GM21360 (cell line): ENCODE results near the gene PMAIP1.
"Not testable (repeated sequence)": the region's sequence is repeated elsewhere in the genome, so short reads cannot be mapped to it uniquely, and the experiment has no call there.

ENCODE experiments used
- ATAC-seq: cut with Tn5 transposase; IDR thresholded peaks from one replicate; pipeline ENCODE4 v1.9.1; 2021; ENCODE audit warnings: mild to moderate bottlenecking, moderate library complexity; ENCODE audit not compliant: unreplicated experiment

PMAIP1 gene

DNA sequence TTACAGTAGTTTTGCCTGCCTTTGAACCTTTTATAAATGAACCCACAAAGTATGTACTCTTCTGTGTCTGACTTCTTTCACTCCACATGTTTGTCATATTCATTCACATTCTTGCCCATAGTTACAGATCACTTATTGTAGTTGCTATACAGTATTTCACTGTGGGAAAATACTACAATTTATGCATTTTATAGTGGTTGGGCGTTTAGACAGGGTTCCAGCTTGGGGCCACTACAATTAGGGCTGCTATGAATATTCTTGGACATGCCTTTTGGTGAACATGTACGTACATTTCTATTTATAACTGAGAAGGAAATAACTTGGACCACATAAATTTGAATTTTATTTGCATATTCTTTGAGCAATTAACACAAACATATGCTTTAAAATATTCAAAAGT lies 15.4 kb upstream of the PMAIP1 start:
- ATAC-seq, result no peak

GRCh38 chr18:59885579-59886163 lies 14.1 kb upstream of the PMAIP1 start:
- peak; percentile 80 for ATAC-seq

DNA sequence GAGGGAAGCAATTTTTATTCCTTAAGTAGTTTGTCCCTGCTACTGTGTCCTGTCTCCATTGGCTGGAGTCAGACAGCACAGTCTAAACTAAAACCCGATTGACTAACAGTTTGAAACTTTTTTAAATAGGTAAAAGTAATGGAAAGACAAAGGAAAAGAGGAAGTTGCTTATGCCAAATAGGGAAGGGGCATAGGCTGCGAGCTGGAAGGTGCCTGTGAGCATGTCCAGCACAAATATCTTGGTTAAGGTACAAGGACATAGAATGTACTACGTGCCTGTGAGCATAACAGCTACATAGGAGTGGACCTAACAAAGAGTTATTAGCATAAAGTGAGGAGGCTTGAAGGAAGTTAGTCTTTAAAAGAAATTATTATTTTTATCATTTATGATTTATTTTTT lies 13.4 kb upstream of the PMAIP1 start:
- ATAC-seq, result not testable (repeated sequence)

- no peak for ATAC-seq
Observed at GRCh38 chr18:59892123-59892522, 7.7 kb upstream of the PMAIP1 start.

- ATAC-seq, result no peak
Observed at GRCh38 chr18:59893971-59894370, 5.8 kb upstream of the PMAIP1 start.

GRCh38 chr18:59897321-59897954 lies 2.4 kb upstream of the PMAIP1 start:
- no peak for ATAC-seq

DNA sequence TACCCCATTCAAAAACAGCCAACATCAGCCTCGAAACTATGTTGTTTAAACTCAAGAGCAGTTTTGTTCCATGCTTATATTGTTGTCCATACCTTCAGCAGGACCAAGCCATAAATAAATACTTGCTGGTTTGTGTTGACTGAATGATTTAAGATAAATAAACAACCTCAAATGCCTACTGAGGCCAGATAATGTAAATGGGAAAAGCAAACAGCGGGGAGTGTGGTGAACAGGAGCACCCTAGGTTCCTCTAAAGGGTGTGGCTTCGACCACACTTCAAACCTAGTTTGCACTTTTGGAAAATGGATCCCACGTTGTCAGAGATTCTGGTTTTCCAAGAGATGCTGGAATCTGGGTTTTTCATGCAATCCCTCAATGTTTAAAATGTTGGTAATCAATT lies 1.7 kb upstream of the PMAIP1 start:
- ATAC-seq, result no peak

DNA sequence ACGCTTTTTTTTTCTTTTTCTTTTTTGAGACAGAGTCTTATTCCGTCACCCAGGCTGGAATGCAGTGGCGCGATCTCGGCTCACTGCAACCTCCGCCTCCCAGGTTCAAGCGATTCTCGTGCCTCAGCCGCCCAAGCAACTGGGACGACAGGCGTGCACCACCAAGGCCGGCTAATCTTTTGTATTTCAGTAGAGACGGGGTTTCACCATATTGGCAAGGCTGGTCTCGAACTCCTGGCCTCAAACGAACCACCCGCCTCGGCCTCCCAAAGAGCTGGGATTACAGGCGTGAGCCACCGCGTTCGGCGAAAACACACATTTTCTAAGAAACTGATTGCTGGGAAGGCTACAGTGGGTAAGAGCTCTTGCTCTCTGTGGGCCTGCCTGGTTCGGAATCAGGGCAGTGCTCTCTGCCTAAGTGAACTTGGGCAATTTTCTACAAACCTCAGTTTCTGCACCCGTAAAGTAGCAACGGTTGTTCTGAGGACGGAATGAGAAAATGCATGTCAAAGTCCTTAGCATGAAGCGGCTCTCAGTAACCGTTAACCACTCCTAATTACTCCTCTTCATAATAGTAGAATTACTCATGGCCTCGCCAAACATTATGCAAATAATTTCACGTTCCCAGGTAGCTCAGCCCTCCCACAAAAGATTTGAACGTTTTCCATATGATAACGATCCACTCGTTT lies 1.0 kb upstream of the PMAIP1 start:
- no peak for ATAC-seq

- peak; percentile 25 for ATAC-seq
Observed at GRCh38 chr18:59900222-59901128, 679 bp downstream of the PMAIP1 start.

DNA sequence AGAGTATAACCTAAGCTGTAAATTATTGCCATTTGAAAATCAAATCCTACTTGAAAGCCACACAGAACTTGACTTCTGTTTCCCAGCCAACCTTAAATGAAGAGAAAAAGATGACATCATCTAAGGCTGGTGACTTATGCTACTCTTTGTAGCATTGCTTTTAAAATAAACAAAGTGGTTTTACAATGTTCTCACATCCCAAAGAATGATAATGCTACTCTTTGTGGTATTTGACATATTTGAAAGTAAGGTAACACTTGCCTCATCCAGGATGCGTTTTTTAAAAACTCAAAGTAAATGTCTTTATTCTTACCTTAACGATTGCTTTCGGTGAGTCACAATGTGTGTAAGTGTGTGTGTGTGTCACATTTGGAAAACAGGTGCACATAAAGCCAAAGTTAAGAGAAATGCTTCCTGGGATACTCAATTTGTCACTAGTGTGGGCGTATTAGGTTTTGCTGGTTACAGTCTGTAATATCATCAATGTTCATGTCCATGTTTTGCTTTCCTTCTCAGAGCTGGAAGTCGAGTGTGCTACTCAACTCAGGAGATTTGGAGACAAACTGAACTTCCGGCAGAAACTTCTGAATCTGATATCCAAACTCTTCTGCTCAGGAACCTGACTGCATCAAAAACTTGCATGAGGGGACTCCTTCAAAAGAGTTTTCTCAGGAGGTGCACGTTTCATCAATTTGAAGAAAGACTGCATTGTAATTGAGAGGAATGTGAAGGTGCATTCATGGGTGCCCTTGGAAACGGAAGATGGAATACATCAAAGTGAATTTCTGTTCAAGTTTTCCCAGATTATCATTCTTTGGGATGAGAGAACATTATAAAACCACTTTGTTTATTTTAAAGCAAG lies 2.6 kb downstream of the PMAIP1 start:
- no peak for ATAC-seq

GRCh38 chr18:59902993-59903610 lies 3.3 kb downstream of the PMAIP1 start:
- ATAC-seq, result no peak

DNA sequence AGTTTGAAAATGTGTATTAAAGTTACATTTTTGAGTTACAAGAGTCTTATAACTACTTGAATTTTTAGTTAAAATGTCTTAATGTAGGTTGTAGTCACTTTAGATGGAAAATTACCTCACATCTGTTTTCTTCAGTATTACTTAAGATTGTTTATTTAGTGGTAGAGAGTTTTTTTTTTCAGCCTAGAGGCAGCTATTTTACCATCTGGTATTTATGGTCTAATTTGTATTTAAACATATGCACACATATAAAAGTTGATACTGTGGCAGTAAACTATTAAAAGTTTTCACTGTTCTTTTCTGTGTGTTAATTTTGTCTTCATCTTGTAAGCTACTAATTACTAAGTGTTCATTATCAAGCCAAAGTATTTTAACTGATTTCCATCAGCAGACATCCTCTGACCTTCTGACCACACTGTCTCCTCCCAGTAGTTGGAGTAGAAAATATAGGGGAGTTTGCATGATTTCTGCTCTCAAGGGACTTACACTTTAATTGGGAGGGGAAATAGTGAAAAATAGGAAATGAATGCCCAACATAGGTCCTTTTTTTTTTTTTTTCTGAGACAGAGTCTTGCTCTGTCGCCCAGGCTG lies 4.3 kb downstream of the PMAIP1 start:
- no peak for ATAC-seq

GRCh38 chr18:59905686-59906091 lies 5.9 kb downstream of the PMAIP1 start:
- no peak for ATAC-seq

DNA sequence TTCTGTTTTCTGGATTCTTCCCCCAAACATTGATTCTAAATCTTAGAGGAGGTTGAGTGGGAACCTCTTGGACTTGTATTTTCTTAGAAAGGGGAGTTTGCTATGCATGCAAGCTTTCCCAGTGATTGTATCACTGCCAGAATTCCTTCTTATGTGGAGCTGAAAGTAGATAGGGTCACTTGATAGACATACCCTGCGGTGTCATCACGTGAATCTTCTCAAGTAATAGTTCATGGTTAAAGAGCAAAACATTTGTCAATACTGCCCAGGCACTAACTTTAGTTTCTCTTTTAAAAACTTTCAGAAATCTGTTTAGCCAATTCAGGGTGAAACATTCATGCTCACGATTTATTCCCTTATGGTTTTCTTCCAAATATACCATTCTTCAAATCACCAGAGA lies 6.4 kb downstream of the PMAIP1 start:
- no peak for ATAC-seq

DNA sequence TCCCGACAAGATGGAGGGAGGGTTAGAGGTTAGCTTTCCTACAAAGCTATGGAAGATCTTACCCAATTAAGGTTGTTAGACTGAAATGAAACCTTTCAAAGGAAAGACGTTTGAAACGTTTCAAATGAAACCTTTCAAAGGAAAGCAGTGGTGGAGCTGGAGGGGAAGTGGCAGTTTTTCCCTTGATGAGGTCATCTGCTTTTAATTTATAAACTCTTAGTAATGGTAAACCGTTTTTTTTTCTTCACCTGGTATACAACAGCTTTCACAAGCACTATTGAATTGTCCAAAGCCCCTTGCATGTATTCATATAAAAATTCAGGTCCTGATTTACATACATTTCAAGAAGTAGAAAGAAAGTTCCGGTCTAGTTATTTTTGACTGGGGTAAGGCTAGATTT lies 7.4 kb downstream of the PMAIP1 start:
- no peak for ATAC-seq

DNA sequence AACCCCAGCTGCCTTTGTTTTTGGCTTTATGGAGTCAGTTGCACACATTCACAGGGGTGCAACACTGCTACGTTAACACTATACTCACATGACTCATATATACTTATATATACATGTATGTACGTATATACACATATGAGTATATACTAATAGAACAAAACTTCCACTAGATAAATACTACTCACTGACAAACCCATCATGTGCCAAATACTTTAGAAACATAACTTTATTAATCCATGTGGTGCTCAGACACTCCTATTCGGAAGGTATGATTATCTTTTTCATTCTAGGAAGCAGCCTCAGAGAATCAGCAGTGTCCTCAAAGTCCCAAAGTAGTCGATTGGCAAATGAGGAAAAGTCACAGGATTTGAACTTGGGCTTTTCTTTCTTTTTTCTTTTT lies 7.9 kb downstream of the PMAIP1 start:
- no peak for ATAC-seq

DNA sequence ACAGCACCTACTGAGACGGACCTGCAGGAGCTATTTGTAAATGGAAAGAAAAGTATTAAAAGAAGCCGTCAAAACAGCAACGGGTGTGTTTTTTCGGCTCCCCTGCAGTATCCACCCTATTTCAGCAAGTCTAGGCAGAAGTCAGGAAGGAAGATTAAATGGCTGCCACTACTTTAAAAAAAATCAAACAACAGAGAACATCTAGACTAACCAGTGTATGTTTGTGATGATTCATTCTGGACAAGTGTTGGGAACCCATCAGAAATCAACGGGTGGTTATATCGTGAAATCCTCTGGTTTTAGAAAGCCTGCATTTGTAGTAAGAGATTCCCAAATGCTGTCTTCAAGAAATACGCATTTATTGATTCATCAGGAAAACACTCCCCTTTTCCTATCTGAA lies 9.0 kb downstream of the PMAIP1 start:
- no peak for ATAC-seq

GRCh38 chr18:59909289-59910036 lies 9.7 kb downstream of the PMAIP1 start:
- no peak for ATAC-seq

- ATAC-seq, result no peak
Observed at GRCh38 chr18:59910967-59911366, 11.2 kb downstream of the PMAIP1 start.
